HG03196 (cell line): ENCODE results near the gene LRCH2.
"Not testable (repeated sequence)": the region's sequence is repeated elsewhere in the genome, so short reads cannot be mapped to it uniquely, and the experiment has no call there.

ENCODE experiments used
- ATAC-seq: cut with Tn5 transposase; IDR thresholded peaks from one replicate; pipeline ENCODE4 v1.9.1; 2021; ENCODE audit not compliant: unreplicated experiment

The LRCH2 gene

GRCh38 chrX:115214151-115214550 is 19.7 kb downstream of the LRCH2 start:
- ATAC-seq, result no peak

- not testable (repeated sequence) for ATAC-seq
Measured at GRCh38 chrX:115209547-115209946, 24.3 kb downstream of the LRCH2 start.

- no peak for ATAC-seq
Measured at GRCh38 chrX:115204040-115204439, 29.9 kb downstream of the LRCH2 start.

- no peak for ATAC-seq
Measured at GRCh38 chrX:115192244-115192700, 41.6 kb downstream of the LRCH2 start.

- no peak for ATAC-seq
Measured at GRCh38 chrX:115191490-115192243, 42.2 kb downstream of the LRCH2 start.

GRCh38 chrX:115190636-115191489 is 43.0 kb downstream of the LRCH2 start:
- ATAC-seq, result no peak

- no peak for ATAC-seq
Measured at GRCh38 chrX:115189646-115190635, 44.0 kb downstream of the LRCH2 start.

GRCh38 chrX:115189110-115189509 is 44.8 kb downstream of the LRCH2 start, which contains the start of gene RBMXL3:
TSS of gene RBMXL3 (plus strand) at chrX:115189410. CDS start at chrX:115189442, 32 bp downstream.
- no peak for ATAC-seq

GRCh38 chrX:115183980-115184379 is 49.9 kb downstream of the LRCH2 start:
- no peak for ATAC-seq

GRCh38 chrX:115178473-115178872 is 55.4 kb downstream of the LRCH2 start:
- ATAC-seq, result no peak

GRCh38 chrX:115177932-115178331 is 56.0 kb downstream of the LRCH2 start:
- no peak for ATAC-seq

GRCh38 chrX:115174548-115174947 is 59.3 kb downstream of the LRCH2 start:
- ATAC-seq, result no peak

GRCh38 chrX:115173181-115173580 is 60.7 kb downstream of the LRCH2 start:
- ATAC-seq, result no peak

- no peak for ATAC-seq
Measured at GRCh38 chrX:115147220-115147619, 86.7 kb downstream of the LRCH2 start.

GRCh38 chrX:115142057-115142456 is 91.8 kb downstream of the LRCH2 start:
- no peak for ATAC-seq

GRCh38 chrX:115138040-115138439 is 95.9 kb downstream of the LRCH2 start:
- no peak for ATAC-seq

GRCh38 chrX:115134382-115134781 is 99.5 kb downstream of the LRCH2 start:
- ATAC-seq, result no peak

GRCh38 chrX:115112411-115112810 is 121.5 kb downstream of the LRCH2 start:
- ATAC-seq, result no peak

GRCh38 chrX:115098897-115099296 is 135.0 kb downstream of the LRCH2 start:
- ATAC-seq, result no peak

- no peak for ATAC-seq
Measured at GRCh38 chrX:115093191-115093590, 140.7 kb downstream of the LRCH2 start.

- ATAC-seq, result no peak
Measured at GRCh38 chrX:115089419-115089818, 144.5 kb downstream of the LRCH2 start.
